Uterus (tissue), 4 donors: ENCODE data around the gene ZNF71. TPM values are rescaled to one million over a fixed set of nuclear protein-coding genes. Genes with fewer than 3 reads are reported as not detected.

ENCODE experiments used
- DNase-seq, 2 donors: peaks; one replicate each; pipeline ENCODE4 v3.0.0-alpha.2; 2019 to 2020
- H3K27ac ChIP-seq, 2 donors: fragments of 200-600 bp; sonication (generic); 1 replicate in 1 of 2; 2 replicates in 1 of 2; pipeline ENCODE4 v1.5.1; 2016 to 2018
- H3K27me3 ChIP-seq, 2 donors: fragments of 200-600 bp; sonication (generic); one replicate each; pipeline ENCODE4 v1.5.1; 2018 to 2019; ENCODE audit warnings: control low read depth in 1 of 2
- H3K36me3 ChIP-seq, 2 donors: fragments of 200-600 bp; sonication (generic); one replicate each; pipeline ENCODE4 v1.5.1; 2019; ENCODE audit warnings: control low read depth in 1 of 2
- H3K4me1 ChIP-seq, 2 donors: fragments of 200-600 bp; sonication (generic); one replicate each; pipeline ENCODE4 v1.5.1; 2018 to 2019; ENCODE audit warnings: control low read depth in 1 of 2
- H3K4me3 ChIP-seq, 2 donors: fragments of 200-600 bp; sonication (generic); 1 replicate in 1 of 2; 2 replicates in 1 of 2; pipeline ENCODE4 v1.5.1; 2018 to 2019; ENCODE audit warnings: mild to moderate bottlenecking in 1 of 2
- H3K9me3 ChIP-seq, 2 donors: fragments of 200-600 bp; sonication (generic); one replicate each; pipeline ENCODE4 v1.5.1; 2019; ENCODE audit warnings: control low read depth in 1 of 2
- CTCF ChIP-seq, 4 experiments: fragments of 200-600 bp in 2 of 4; fragments of 450-650 bp in 2 of 4; sonication (generic) in 2 of 4; IDR thresholded peaks; one replicate each; pipeline ENCODE4 v1.5.1; 2016 to 2019; ENCODE audit warnings: antibody characterized with exemption in 4 of 4, mild to moderate bottlenecking in 2 of 4, moderate library complexity in 1 of 4
- POLR2A ChIP-seq, 2 donors: fragments of 450-650 bp; IDR thresholded peaks; one replicate each; pipeline ENCODE4 v1.6.1; 2016; ENCODE audit warnings: antibody characterized with exemption in 2 of 2, mild to moderate bottlenecking in 1 of 2, moderate library complexity in 1 of 2
- intact Hi-C: fragments of 100-400 bp; cut with DNase I; formaldehyde crosslinking; loops from one replicate; pipeline ENCODE4 v1.15.1; 2023; ENCODE audit warnings: low total_unique reads
- total RNA-seq, 4 donors: library from RNA; depleted of rRNA in 3 of 4; stranded (reverse); fragments of >200 nt in 3 of 4; gene quantifications; one replicate each; pipeline versions ENCODE4 v1.1.0 to v1.2.4, GENCODE V29; 2014 to 2023
- donor health status: DM: yes; HTN: yes; CAD: no.

The ZNF71 gene
- total RNA-seq, 4 donors from 2014 or later, result 10.3 to 31.3 (median 13.6) TPM

GRCh38 chr19:56567274-56568120, 27.6 kb upstream of the ZNF71 start, which contains the start of gene ZNF470:
Gene ZNF470, plus strand, starts transcription at chr19:56567468. Its CDS starts 2,844 bp downstream, at chr19:56570312.
- Histone ChIP-seq H3K36me3 (no peaks in the 10 kb centered on the region), H3K9me3 (peaks cover 0 to 42% of the 10 kb centered on the region in 2 donors)
- TF ChIP-seq CTCF (IDR thresholded peaks at IDR 0.05) (no peak), POLR2A (IDR thresholded peaks at IDR 0.05) (peak; percentile 12 to 34)

GRCh38 chr19:56572589-56572988, 22.5 kb upstream of the ZNF71 start:
- peaks cover 17 to 70% of the 10 kb centered on the region in 2 donors for H3K9me3 ChIP-seq
- H3K27ac ChIP-seq, result no peak overlapping the region
- no peak overlapping the region for H3K4me3 ChIP-seq
- no peaks in the 10 kb centered on the region for H3K36me3 ChIP-seq
- H3K27me3 ChIP-seq, result no peaks in the 10 kb centered on the region
- no peak for TF ChIP-seq CTCF (IDR thresholded peaks at IDR 0.05)
- no peak for TF ChIP-seq POLR2A (IDR thresholded peaks at IDR 0.05)
- DNase-seq, result no peak
- no peaks in the 10 kb centered on the region for H3K4me1 ChIP-seq
- intact Hi-C loops, result no loop called here

More at GRCh38 chr19:56567274-56568120, 27.6 kb upstream of the ZNF71 start, which contains the start of gene ZNF470:
- peak; percentile 94 for DNase-seq
- Histone ChIP-seq H3K4me1 (no peaks in the 10 kb centered on the region), H3K27ac (peak within 1 kb of the TSS; percentile 66 to 83), H3K4me3 (peak within 1 kb of the TSS; percentile 83 to 91), H3K27me3 (no peaks in the 10 kb centered on the region)
- intact Hi-C loops, result no loop called here

GRCh38 chr19:56573914-56574313, 21.2 kb upstream of the ZNF71 start:
- Histone ChIP-seq H3K36me3 (no peaks in the 10 kb centered on the region), H3K4me1 (no peaks in the 10 kb centered on the region), H3K27me3 (no peaks in the 10 kb centered on the region), H3K9me3 (peaks cover 24 to 79% of the 10 kb centered on the region in 2 donors), H3K4me3 (no peak overlapping the region), H3K27ac (no peak overlapping the region)
- no peak for DNase-seq
- intact Hi-C loops, result no loop called here
- no peak for TF ChIP-seq CTCF (IDR thresholded peaks at IDR 0.05)
- TF ChIP-seq POLR2A (IDR thresholded peaks at IDR 0.05), result no peak

GRCh38 chr19:56577719-56578602, 17.1 kb upstream of the ZNF71 start:
- Histone ChIP-seq H3K36me3 (peaks cover 0 to 2% of the 10 kb centered on the region in 2 donors), H3K4me1 (no peaks in the 10 kb centered on the region), H3K27ac (no peak overlapping the region), H3K27me3 (no peaks in the 10 kb centered on the region), H3K4me3 (no peak overlapping the region), H3K9me3 (peaks cover 24 to 96% of the 10 kb centered on the region in 2 donors)
- no peak for TF ChIP-seq CTCF (IDR thresholded peaks at IDR 0.05)
- TF ChIP-seq POLR2A (IDR thresholded peaks at IDR 0.05), result no peak
- intact Hi-C loops, result no loop called here
- DNase-seq, result no peak
